A549 (cell line): ENCODE results near the gene CNP.

ENCODE experiments used
- BCL3 ChIP-seq: fragments of >200 bp; sonication (Bioruptor Twin); formaldehyde crosslinking; IDR thresholded peaks from 3 replicates; pipeline ENCODE4 v1.6.1; 2016
- CTCF ChIP-seq: fragments of >200 bp; sonication (Bioruptor Twin); formaldehyde crosslinking; IDR thresholded peaks from 3 replicates; pipeline ENCODE4 v1.5.1; 2016
- ELK1 ChIP-seq: fragments of 150-350 bp; IDR thresholded peaks from 2 replicates; pipeline ENCODE4 v1.6.1; 2014; ENCODE audit warnings: low read depth, mild to moderate bottlenecking, low read length
- GATA3 ChIP-seq: IDR thresholded peaks from 2 replicates; pipeline ENCODE4 v1.6.1; 2012; ENCODE audit warnings: borderline replicate concordance
- JUNB ChIP-seq: fragments of >200 bp; sonication (Bioruptor Twin); formaldehyde crosslinking; IDR thresholded peaks from 2 replicates; pipeline ENCODE4 v1.6.1; 2016
- MYC ChIP-seq: IDR thresholded peaks from 2 replicates; pipeline ENCODE4 v1.6.1; 2012; ENCODE audit warnings: mild to moderate bottlenecking, inconsistent platforms, low read length, improper control_type of control experiment, borderline replicate concordance
- PBX3 ChIP-seq: IDR thresholded peaks from 2 replicates; pipeline ENCODE4 v1.6.1; 2012
- POLR2A ChIP-seq: IDR thresholded peaks from 2 replicates; pipeline ENCODE4 v1.6.1; 2012; ENCODE audit warnings: mild to moderate bottlenecking, low read length
- RCOR1 ChIP-seq: fragments of 150-350 bp; IDR thresholded peaks from 2 replicates; pipeline ENCODE4 v1.6.1; 2014; ENCODE audit warnings: antibody characterized with exemption, low read length, low read depth
- RFX5 ChIP-seq: fragments of 450-650 bp; IDR thresholded peaks from 2 replicates; pipeline ENCODE4 v1.7.1; 2014; ENCODE audit warnings: antibody characterized with exemption, mild to moderate bottlenecking, moderate library complexity
- RNF2 ChIP-seq: fragments of 200-600 bp; sonication (generic); IDR thresholded peaks from 2 replicates; pipeline ENCODE4 v1.6.1; 2016; ENCODE audit warnings: low read depth, mild to moderate bottlenecking, antibody characterized with exemption, moderate library complexity, borderline replicate concordance
- TF ChIP-seq, protein P1 (sequence below): fragments of 200-600 bp; sonication (generic); IDR thresholded peaks from 2 replicates; pipeline ENCODE4 v1.6.1; 2016; ENCODE audit warnings: antibody characterized with exemption, mild to moderate bottlenecking, moderate library complexity
- TF ChIP-seq, protein P2 (sequence below): fragments of 250-450 bp; sonication (Bioruptor Pico); IDR thresholded peaks from 2 replicates; pipeline ENCODE4 v1.5.0; 2021; ENCODE audit warnings: mild to moderate bottlenecking, moderate library complexity, borderline replicate concordance

DNA sequence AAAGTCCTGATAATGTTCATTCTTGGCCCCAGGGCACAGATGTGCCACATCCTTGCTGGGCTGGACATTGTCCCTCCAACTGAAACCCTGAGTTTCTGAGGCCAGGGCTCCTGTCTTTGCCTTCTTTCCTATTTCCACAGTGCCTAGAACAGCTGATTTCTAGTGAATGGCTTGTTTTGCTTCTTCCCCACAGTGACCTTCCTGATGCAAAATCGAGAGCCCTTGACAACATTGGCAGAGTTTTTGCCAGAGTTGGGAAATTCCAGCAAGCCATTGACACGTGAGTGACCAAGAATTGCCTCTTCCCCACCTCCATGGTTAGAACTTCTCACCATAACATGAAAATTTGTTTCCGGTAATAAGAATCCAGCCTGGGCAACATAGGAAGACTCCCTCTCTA is 21.7 kb upstream of the CNP start:
- TF ChIP-seq, protein P1, sequence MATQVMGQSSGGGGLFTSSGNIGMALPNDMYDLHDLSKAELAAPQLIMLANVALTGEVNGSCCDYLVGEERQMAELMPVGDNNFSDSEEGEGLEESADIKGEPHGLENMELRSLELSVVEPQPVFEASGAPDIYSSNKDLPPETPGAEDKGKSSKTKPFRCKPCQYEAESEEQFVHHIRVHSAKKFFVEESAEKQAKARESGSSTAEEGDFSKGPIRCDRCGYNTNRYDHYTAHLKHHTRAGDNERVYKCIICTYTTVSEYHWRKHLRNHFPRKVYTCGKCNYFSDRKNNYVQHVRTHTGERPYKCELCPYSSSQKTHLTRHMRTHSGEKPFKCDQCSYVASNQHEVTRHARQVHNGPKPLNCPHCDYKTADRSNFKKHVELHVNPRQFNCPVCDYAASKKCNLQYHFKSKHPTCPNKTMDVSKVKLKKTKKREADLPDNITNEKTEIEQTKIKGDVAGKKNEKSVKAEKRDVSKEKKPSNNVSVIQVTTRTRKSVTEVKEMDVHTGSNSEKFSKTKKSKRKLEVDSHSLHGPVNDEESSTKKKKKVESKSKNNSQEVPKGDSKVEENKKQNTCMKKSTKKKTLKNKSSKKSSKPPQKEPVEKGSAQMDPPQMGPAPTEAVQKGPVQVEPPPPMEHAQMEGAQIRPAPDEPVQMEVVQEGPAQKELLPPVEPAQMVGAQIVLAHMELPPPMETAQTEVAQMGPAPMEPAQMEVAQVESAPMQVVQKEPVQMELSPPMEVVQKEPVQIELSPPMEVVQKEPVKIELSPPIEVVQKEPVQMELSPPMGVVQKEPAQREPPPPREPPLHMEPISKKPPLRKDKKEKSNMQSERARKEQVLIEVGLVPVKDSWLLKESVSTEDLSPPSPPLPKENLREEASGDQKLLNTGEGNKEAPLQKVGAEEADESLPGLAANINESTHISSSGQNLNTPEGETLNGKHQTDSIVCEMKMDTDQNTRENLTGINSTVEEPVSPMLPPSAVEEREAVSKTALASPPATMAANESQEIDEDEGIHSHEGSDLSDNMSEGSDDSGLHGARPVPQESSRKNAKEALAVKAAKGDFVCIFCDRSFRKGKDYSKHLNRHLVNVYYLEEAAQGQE, result no peak
- TF ChIP-seq CTCF (no peak), ELK1 (no peak), MYC (no peak), RNF2 (no peak), PBX3 (no peak), BCL3 (no peak), RCOR1 (no peak), GATA3 (no peak), POLR2A (no peak), JUNB (no peak), RFX5 (no peak)
- TF ChIP-seq, protein P2, sequence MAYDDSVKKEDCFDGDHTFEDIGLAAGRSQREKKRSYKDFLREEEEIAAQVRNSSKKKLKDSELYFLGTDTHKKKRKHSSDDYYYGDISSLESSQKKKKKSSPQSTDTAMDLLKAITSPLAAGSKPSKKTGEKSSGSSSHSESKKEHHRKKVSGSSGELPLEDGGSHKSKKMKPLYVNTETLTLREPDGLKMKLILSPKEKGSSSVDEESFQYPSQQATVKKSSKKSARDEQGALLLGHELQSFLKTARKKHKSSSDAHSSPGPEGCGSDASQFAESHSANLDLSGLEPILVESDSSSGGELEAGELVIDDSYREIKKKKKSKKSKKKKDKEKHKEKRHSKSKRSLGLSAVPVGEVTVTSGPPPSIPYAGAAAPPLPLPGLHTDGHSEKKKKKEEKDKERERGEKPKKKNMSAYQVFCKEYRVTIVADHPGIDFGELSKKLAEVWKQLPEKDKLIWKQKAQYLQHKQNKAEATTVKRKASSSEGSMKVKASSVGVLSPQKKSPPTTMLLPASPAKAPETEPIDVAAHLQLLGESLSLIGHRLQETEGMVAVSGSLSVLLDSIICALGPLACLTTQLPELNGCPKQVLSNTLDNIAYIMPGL, result no peak
